Esophagus muscularis mucosa (tissue), 4 donors: ENCODE data around the gene TMEM129. TPM values are rescaled to one million over a fixed set of nuclear protein-coding genes. Genes with fewer than 3 reads are reported as not detected.
A peak's percentile ranks its signal among the peaks of the same experiment; 100 is the strongest.

Source experiments
- DNase-seq: peaks from one replicate; pipeline ENCODE4 v3.0.0-alpha.2; 2017; ENCODE audit errors: extremely low spot score
- H3K27ac ChIP-seq, 4 donors: fragments of 200-600 bp; sonication (generic); replicated peaks in 1 of 4; 1 replicate in 3 of 4; 2 replicates in 1 of 4; pipeline ENCODE4 v1.5.1; 2016 to 2019; ENCODE audit warnings: mild to moderate bottlenecking in 1 of 4
- H3K27me3 ChIP-seq, 4 donors: fragments of 200-600 bp; sonication (generic); one replicate each; pipeline versions ENCODE4 v1.5.1 to v1.6.0; 2016 to 2019
- H3K36me3 ChIP-seq, 4 donors: fragments of 200-600 bp; sonication (generic); one replicate each; pipeline ENCODE4 v1.5.1; 2016 to 2019
- H3K4me1 ChIP-seq, 4 donors: fragments of 200-600 bp; sonication (generic); one replicate each; pipeline ENCODE4 v1.5.1; 2016 to 2019
- H3K4me3 ChIP-seq, 4 donors: fragments of 200-600 bp; sonication (generic); 1 replicate in 2 of 4; 2 replicates in 2 of 4; pipeline ENCODE4 v1.5.1; 2016 to 2019; ENCODE audit warnings: mild to moderate bottlenecking in 4 of 4, moderate library complexity in 1 of 4
- H3K9me3 ChIP-seq, 4 donors: fragments of 200-600 bp; sonication (generic); 1 replicate in 3 of 4; 2 replicates in 1 of 4; pipeline ENCODE4 v1.5.1; 2016 to 2019
- EP300 ChIP-seq: sonication (generic); formaldehyde crosslinking; IDR thresholded peaks from one replicate; pipeline ENCODE4 v1.6.1; 2017; ENCODE audit warnings: antibody characterized with exemption
- POLR2A ChIP-seq: fragments of 450-650 bp; IDR thresholded peaks from one replicate; pipeline ENCODE4 v1.6.1; 2017; ENCODE audit warnings: antibody characterized with exemption, moderate library complexity, mild to moderate bottlenecking, low read depth
- POLR2AphosphoS5 ChIP-seq, 2 donors: sonication (generic); formaldehyde crosslinking; IDR thresholded peaks; one replicate each; pipeline ENCODE4 v1.6.1; 2017; ENCODE audit warnings: antibody characterized with exemption in 2 of 2
- WGBS: methylation state at CpG from one replicate; pipeline ENCODE4 v1.1.5; 2018; 5-methylcytosine and 5-hydroxymethylcytosine counted together
- intact Hi-C: fragments of 100-400 bp; cut with DNase I; formaldehyde crosslinking; loops from one replicate; pipeline ENCODE4 v1.15.1; 2023
- total RNA-seq, 4 donors: library from RNA; depleted of rRNA; stranded (reverse); fragments of >200 nt; gene quantifications; one replicate each; pipeline versions ENCODE4 v1.1.0 to v1.2.1, GENCODE V29; 2016
- TF ChIP-seq, protein P1 (sequence below), 3 experiments: fragments of 200-600 bp in 2 of 3; fragments of 450-650 bp in 1 of 3; sonication (generic) in 2 of 3; IDR thresholded peaks; one replicate each; pipeline ENCODE4 v1.5.1; 2017 to 2019; ENCODE audit warnings: antibody characterized with exemption in 3 of 3, mild to moderate bottlenecking in 2 of 3, moderate library complexity in 1 of 3

The TMEM129 gene, protein sequence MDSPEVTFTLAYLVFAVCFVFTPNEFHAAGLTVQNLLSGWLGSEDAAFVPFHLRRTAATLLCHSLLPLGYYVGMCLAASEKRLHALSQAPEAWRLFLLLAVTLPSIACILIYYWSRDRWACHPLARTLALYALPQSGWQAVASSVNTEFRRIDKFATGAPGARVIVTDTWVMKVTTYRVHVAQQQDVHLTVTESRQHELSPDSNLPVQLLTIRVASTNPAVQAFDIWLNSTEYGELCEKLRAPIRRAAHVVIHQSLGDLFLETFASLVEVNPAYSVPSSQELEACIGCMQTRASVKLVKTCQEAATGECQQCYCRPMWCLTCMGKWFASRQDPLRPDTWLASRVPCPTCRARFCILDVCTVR
- total RNA-seq: 100 to 1,000 TPM in 1 of 4 donors, 10 to 100 TPM in 3; 59.3 to 101 (median 72.6) TPM

DNA sequence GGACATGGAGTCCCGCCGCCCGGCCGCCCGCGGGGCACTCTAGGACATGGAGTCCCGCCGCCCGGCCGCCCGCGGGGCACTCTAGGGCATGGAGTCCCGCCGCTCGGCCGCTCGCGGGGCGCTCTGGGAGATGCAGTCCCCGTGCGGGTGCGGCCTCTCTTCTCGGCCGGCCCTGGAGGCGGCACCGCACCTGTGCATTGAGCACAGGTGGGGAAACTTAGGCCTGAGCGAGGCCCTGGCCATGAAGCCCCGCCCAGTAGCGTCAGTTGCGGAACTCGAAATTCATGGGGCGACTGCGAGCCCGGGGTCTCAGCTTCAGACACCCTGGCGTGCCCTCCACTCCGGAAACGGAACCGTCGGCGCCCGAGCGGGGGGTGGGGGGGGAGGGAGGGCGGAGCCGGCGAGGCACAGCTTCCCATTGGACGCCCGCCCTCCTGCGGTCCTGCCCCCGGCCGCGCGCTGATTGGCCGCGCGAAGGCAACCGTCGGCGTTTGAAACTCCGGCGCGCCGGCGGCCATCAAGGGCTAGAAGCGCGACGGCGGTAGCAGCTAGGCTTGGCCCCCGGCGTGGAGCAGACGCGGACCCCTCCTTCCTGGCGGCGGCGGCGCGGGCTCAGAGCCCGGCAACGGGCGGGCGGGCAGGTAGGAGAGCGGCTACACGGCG is at the start of gene TMEM129, which contains the start of gene TACC3:
Gene TMEM129, minus strand, starts transcription at position 321 of the 663 bp plus-strand sequence. CDS start 486 bp downstream, outside the sequence.
Gene TACC3, plus strand, starts transcription at position 519 of the 663 bp plus-strand sequence. CDS start 1,901 bp downstream, outside the sequence.
- H3K4me1 ChIP-seq: peaks cover 41 to 66% (median 54%) of the 10 kb centered on the region in 4 donors
- intact Hi-C loops: loop anchor here (10.0 kb wide), 1 partner anchor 366 kb away; no protein-coding TSS in a partner anchor
- peaks cover 20 to 48% (median 36%) of the 10 kb centered on the region in 4 donors for H3K36me3 ChIP-seq
- H3K9me3 ChIP-seq: no peaks in the 10 kb centered on the region
- DNase-seq: peak; percentile 99
- TF ChIP-seq POLR2AphosphoS5 (IDR thresholded peaks at IDR 0.05): peak; percentile 74 to 75
- TF ChIP-seq EP300: no peak
- H3K27ac ChIP-seq: peak within 1 kb of the TSS; percentile 92 to 99 (median 96)
- WGBS: 0% methylated on average over 29 of the region's 83 CpGs
- H3K4me3 ChIP-seq: peak within 1 kb of the TSS; percentile 74 to 96 (median 84)
- H3K27me3 ChIP-seq: no peaks in the 10 kb centered on the region

DNA sequence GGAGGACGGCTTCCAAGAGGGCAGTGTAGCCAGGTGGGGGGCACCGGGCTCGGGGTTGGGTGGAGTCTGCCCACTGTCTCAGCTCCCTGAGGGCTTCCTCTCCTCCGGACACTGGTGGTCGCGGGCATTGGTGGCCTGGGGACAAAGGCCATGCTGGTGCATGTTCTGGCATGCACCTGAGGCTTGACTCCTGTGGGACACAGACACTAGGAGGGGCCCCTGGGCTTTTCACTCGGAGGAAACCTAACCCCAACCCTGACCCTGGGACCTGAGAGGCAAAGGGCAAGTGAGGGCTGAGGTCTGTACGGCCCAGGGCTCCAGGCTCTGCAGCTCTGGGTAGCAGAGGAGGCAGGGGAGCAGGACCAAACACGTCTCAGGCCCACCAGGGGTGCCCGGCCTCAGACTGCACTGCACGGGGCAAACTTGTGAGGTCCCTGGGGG is 49.7 kb upstream of the TMEM129 start:
- H3K9me3 ChIP-seq: no peaks in the 10 kb centered on the region
- H3K27ac ChIP-seq: no peak overlapping the region
- intact Hi-C loops: no loop called here
- peaks cover 0 to 67% (median 18%) of the 10 kb centered on the region in 4 donors for H3K27me3 ChIP-seq
- WGBS: 78% methylated on average over 4 of the region's 11 CpGs
- peaks cover 4 to 20% (median 16%) of the 10 kb centered on the region in 4 donors for H3K4me1 ChIP-seq
- H3K4me3 ChIP-seq: no peak overlapping the region
- DNase-seq: no peak
- TF ChIP-seq EP300: no peak
- TF ChIP-seq POLR2A: no peak
- TF ChIP-seq, protein P1, sequence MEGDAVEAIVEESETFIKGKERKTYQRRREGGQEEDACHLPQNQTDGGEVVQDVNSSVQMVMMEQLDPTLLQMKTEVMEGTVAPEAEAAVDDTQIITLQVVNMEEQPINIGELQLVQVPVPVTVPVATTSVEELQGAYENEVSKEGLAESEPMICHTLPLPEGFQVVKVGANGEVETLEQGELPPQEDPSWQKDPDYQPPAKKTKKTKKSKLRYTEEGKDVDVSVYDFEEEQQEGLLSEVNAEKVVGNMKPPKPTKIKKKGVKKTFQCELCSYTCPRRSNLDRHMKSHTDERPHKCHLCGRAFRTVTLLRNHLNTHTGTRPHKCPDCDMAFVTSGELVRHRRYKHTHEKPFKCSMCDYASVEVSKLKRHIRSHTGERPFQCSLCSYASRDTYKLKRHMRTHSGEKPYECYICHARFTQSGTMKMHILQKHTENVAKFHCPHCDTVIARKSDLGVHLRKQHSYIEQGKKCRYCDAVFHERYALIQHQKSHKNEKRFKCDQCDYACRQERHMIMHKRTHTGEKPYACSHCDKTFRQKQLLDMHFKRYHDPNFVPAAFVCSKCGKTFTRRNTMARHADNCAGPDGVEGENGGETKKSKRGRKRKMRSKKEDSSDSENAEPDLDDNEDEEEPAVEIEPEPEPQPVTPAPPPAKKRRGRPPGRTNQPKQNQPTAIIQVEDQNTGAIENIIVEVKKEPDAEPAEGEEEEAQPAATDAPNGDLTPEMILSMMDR (IDR thresholded peaks at IDR 0.05): no peak
- TF ChIP-seq POLR2AphosphoS5 (IDR thresholded peaks at IDR 0.05): no peak
- no peaks in the 10 kb centered on the region for H3K36me3 ChIP-seq

- peaks cover 0 to 72% (median 18%) of the 10 kb centered on the region in 4 donors for H3K27me3 ChIP-seq
- intact Hi-C loops: no loop called here
- DNase-seq: no peak
- H3K4me1 ChIP-seq: peaks cover 4 to 20% (median 16%) of the 10 kb centered on the region in 4 donors
- H3K36me3 ChIP-seq: no peaks in the 10 kb centered on the region
- no peak for TF ChIP-seq POLR2AphosphoS5 (IDR thresholded peaks at IDR 0.05)
- no peak for TF ChIP-seq EP300
- TF ChIP-seq POLR2A: no peak
- TF ChIP-seq, protein P1 (IDR thresholded peaks at IDR 0.05): no peak
- no peak overlapping the region for H3K4me3 ChIP-seq
- H3K9me3 ChIP-seq: no peaks in the 10 kb centered on the region
- WGBS: 80% methylated on average over 1 of the region's 33 CpGs
- no peak overlapping the region for H3K27ac ChIP-seq
Measured at GRCh38 chr4:1770245-1770644, 49.1 kb upstream of the TMEM129 start.

GRCh38 chr4:1769692-1770091 is 48.6 kb upstream of the TMEM129 start:
- intact Hi-C loops: no loop called here
- WGBS: 86% methylated on average over 2 of the region's 6 CpGs
- Histone ChIP-seq H3K36me3 (no peaks in the 10 kb centered on the region), H3K27me3 (peaks cover 0 to 78% (median 18%) of the 10 kb centered on the region in 4 donors), H3K27ac (no peak overlapping the region), H3K9me3 (no peaks in the 10 kb centered on the region), H3K4me3 (no peak overlapping the region), H3K4me1 (peaks cover 4 to 20% (median 16%) of the 10 kb centered on the region in 4 donors)
- TF ChIP-seq POLR2A (no peak), EP300 (no peak), POLR2AphosphoS5 (IDR thresholded peaks at IDR 0.05) (no peak)
- TF ChIP-seq, protein P1 (IDR thresholded peaks at IDR 0.05): no peak
- no peak for DNase-seq
